GM12873 (cell line): ENCODE results near the gene ODAD2.

ENCODE experiments used
- TF ChIP-seq, protein P1 (sequence below): IDR thresholded peaks from 2 replicates; pipeline ENCODE4 v1.5.1; 2012; ENCODE audit warnings: low read depth, mild to moderate bottlenecking, moderate library complexity, low read length, control low read depth; ENCODE audit not compliant: insufficient read depth; ENCODE audit errors: missing control alignments

ODAD2 gene

DNA sequence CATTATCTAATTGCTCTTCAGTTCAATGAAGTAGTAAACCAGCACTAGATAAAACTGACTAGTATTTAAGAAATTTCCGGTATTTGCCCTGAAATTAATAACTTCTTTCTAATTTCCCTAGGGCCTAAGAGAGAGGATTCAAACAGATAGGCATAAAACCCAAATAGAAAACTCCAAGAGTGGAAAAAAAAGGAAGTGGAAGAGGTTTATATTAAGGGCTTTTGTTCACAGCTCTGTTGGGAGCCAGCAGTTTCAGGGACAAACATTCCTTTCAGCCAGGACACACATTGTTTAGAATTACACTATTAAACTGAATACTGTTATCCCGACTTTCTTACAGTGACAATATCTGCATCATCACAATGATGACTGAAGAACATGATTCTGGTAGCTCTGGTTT, 3.6 kb downstream of the ODAD2 start:
- TF ChIP-seq, protein P1, sequence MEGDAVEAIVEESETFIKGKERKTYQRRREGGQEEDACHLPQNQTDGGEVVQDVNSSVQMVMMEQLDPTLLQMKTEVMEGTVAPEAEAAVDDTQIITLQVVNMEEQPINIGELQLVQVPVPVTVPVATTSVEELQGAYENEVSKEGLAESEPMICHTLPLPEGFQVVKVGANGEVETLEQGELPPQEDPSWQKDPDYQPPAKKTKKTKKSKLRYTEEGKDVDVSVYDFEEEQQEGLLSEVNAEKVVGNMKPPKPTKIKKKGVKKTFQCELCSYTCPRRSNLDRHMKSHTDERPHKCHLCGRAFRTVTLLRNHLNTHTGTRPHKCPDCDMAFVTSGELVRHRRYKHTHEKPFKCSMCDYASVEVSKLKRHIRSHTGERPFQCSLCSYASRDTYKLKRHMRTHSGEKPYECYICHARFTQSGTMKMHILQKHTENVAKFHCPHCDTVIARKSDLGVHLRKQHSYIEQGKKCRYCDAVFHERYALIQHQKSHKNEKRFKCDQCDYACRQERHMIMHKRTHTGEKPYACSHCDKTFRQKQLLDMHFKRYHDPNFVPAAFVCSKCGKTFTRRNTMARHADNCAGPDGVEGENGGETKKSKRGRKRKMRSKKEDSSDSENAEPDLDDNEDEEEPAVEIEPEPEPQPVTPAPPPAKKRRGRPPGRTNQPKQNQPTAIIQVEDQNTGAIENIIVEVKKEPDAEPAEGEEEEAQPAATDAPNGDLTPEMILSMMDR, result no peak

GRCh38 chr10:27986821-27987220, 12.1 kb downstream of the ODAD2 start:
- TF ChIP-seq, protein P1, result no peak

GRCh38 chr10:27982875-27983543, 15.9 kb downstream of the ODAD2 start:
- TF ChIP-seq, protein P1, result no peak

- TF ChIP-seq, protein P1, result no peak
Observed at GRCh38 chr10:27981744-27982143, 17.1 kb downstream of the ODAD2 start.

DNA sequence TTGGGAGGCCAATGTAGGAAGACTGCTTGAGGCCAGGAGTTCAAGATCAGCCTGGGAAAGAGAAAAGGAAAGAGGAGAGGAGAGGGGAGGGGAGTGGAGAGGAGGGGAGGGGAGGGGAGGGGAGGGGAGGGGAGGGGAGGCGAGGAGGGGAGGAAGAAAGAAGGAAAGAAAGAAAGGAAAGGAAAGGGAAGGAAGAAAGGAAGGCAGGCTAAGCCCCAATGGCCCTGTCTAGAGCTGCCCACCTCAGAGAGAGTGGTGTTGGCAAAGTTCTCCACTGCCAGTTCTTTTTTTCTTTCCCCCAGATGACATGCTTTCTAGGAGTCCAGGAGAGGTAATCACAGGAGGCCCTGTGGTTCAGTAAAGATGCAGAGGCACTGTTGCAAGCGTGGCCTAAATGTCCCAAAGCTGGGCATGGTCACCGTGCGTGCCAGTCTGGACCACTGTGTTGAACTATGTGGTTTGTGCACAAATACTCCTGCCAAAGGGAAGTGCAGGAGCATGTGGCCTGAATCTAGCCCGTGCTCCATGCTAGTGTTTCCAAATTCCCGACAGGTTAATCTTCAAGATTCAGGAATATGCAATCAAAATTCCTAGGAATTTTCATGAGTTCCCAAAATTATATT, 39.7 kb downstream of the ODAD2 start:
- TF ChIP-seq, protein P1, result no peak

DNA sequence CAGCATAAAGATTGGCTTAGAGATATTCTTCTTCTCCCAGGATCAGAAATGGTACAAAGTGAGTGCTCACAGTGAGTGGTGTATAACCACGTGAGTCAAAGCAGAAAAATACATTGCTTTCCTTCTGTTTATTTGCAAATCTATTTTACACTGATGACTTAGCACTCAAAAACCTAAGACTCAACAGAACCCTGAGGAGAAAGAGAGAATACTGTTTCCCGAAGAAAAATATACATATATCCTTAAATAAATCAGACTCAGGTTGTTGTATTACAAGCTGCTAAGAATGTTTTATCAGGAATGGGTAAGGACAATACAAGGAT, 48.7 kb downstream of the ODAD2 start:
- TF ChIP-seq, protein P1, result no peak

DNA sequence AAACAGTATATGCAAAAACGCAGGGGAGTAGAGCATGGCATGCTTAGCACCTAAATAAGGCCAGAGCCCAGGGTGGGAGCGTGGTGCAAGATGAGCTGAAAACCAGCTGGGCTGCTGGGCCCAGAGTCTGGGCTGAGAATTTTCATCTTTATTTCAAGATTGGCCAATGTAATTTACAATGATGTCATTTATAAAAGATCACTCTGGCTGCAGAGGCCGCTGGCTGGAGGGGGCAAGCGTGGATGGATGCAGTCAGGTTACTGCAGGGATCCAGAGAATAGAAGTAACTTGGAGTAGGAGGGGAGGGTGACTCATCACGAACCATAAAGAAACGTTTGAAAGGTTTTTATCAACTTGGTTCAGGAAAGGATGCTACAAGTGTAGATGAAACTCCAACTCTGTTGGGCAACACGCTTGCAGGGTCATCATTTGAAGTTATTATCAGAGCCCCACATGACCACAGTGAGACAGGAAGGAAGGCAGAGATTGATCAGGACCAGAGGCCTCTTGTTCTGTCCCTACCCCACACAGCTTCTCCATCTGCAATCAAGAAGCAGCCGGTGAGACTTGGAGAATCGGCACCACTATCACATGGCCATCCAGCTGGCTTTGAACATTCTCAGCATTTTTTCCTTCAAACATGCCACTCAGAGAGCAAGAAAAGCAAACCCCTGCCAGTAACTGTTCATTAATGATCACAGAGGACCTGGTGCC, 49.2 kb downstream of the ODAD2 start:
- TF ChIP-seq, protein P1, result no peak
